ENCODE results near the gene OR10A5.

- TF ChIP-seq CTCF (conservative IDR thresholded peaks at IDR 0.05 in 1 of 2, IDR thresholded peaks at IDR 0.05 in 1 of 2; ENCODE audit: extremely low read depth in 1 of 2, insufficient read depth in 1 of 2, low read depth in 1 of 2, low read length in 2 of 2) (no peak), EZH2 (IDR thresholded peaks at IDR 0.05; ENCODE audit: borderline replicate concordance, low read length) (no peak)
These were observed 43.3 kb downstream of the OR10A5 start for GRCh38 chr11:6888830-6889229.

Measured in mammary epithelial cell (primary cell).